ENCODE measurements around the gene SGK2. TPM values are rescaled to one million over a fixed set of nuclear protein-coding genes. Genes with fewer than 3 reads are reported as not detected.
"Not testable (repeated sequence)": the region's sequence is repeated elsewhere in the genome, so short reads cannot be mapped to it uniquely, and the experiment has no call there.

SGK2 gene
- polyA plus RNA-seq, 6 donors from 2014 or later = not detected

DNA sequence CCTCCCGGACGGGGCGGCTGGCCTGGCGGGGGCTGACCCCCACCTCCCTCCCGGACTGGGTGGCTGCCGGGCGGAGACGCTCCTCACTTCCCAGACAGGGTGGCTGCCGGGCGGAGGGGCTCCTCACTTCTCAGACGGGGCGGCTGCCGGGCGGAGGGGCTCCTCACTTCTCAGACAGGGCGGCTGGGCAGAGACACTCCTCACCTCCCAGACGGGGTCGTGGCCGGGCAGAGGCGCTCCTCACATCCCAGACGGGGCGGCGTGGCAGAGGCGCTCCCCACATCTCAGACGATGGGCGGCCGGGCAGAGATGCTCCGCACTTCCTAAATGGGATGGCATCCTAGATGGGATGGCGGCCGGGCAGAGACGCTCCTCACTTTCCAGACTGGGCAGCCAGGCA is 48.5 kb downstream of the SGK2 start:
- not testable (repeated sequence) for H3K27me3 Mint-ChIP-seq; H3K27ac Mint-ChIP-seq; H3K4me3 Mint-ChIP-seq; H3K36me3 Mint-ChIP-seq; H3K4me1 Mint-ChIP-seq; ATAC-seq (ENCODE audit: low read depth in 2 of 2); DNase-seq; H3K9me3 Mint-ChIP-seq

- H3K9me3 Mint-ChIP-seq = no peaks in the 10 kb centered on the region
- H3K36me3 Mint-ChIP-seq = peaks cover 21% of the 10 kb centered on the region in 2 donors
- no peak overlapping the region for H3K4me3 Mint-ChIP-seq
- H3K4me1 Mint-ChIP-seq = peaks cover 0 to 3% (median 0%) of the 10 kb centered on the region in 3 donors
- H3K27me3 Mint-ChIP-seq = no peaks in the 10 kb centered on the region
- DNase-seq (no peak), ATAC-seq (ENCODE audit: low read depth in 2 of 2) (no peak)
- no peak overlapping the region for H3K27ac Mint-ChIP-seq
Measured at GRCh38 chr20:43631598-43631997, 72.8 kb downstream of the SGK2 start.

Other genes starting within 250 kb of the SGK2 start
- 10 to 100 TPM; 43.3 to 72.5 (median 53.9) TPM for gene SRSF6, start 101.1 kb upstream of the SGK2 start, polyA plus RNA-seq (ENCODE audit: low read depth in 6 of 6)
- 1 to 10 TPM in 5 of 6 donors, under 1 TPM in 1; 0.78 to 2.8 (median 1.4) TPM for gene L3MBTL1, start 51.3 kb upstream of the SGK2 start, polyA plus RNA-seq (ENCODE audit: low read depth in 6 of 6)
- 10 to 100 TPM; 28.8 to 38.0 (median 32.0) TPM for gene IFT52, start 31.9 kb downstream of the SGK2 start, polyA plus RNA-seq (ENCODE audit: low read depth in 6 of 6)
- 10 to 100 TPM in 3 of 6 donors, 1 to 10 TPM in 3; 2.3 to 65.0 (median 26.6) TPM for gene MYBL2, start 108.1 kb downstream of the SGK2 start, polyA plus RNA-seq (ENCODE audit: low read depth in 6 of 6)
- under 1 TPM in 2 of 6 donors, not detected in 4; 0.81 to 0.96 TPM for gene GTSF1L, start 168.0 kb downstream of the SGK2 start, polyA plus RNA-seq (ENCODE audit: low read depth in 6 of 6)

Measured in naive B cell (primary cell).